GM19395 (cell line): Measurements from ENCODE around the gene CDCA7L.
"Not testable (repeated sequence)": the region's sequence is repeated elsewhere in the genome, so short reads cannot be mapped to it uniquely, and the experiment has no call there.

ENCODE experiments used
- ATAC-seq: cut with Tn5 transposase; IDR thresholded peaks from one replicate; pipeline ENCODE4 v1.9.1; 2021; ENCODE audit warnings: mild to moderate bottlenecking, moderate library complexity; ENCODE audit not compliant: unreplicated experiment

Gene CDCA7L

DNA sequence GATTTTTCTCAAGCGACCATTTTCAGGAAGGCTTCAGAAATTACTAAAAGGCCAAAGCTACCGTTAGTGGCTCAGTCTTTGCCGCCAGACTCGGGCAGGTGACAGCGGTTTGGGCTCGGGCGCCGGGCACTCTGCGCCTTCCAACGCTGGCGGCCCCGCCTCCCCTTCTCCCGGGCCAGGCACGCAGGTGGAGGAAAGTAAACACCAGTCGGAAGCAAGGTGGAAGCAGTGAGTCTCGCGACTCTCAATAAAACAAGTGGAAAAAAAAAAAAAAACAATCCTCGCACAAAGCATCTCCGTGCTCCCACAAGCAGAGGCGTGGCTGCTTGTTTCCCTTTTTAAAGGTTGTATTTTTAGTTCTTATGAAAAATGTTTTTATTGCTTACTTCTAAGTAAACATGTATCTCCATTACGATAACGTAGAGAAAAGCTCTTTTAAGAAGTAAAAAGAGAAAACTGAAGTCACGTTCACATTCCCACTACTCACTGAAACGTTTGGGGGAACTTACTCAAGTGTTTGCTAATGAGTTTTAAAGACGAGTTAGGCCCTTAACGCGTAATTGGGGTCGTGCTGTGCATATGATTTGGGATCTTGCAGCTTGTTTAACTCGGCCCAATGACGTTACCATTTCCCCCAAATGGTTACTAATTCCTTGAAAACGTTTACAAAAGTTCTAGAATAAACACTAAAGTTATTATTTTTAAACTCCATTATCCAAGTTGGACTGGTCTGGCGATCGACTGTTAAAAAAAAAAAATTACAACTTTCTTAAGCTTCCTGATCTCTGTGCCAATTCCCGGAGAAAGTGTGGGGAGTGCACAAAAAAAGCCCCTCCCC, 864 bp downstream of the CDCA7L start:
- ATAC-seq: no peak

GRCh38 chr7:21943436-21943835, 2.3 kb downstream of the CDCA7L start:
- no peak for ATAC-seq

DNA sequence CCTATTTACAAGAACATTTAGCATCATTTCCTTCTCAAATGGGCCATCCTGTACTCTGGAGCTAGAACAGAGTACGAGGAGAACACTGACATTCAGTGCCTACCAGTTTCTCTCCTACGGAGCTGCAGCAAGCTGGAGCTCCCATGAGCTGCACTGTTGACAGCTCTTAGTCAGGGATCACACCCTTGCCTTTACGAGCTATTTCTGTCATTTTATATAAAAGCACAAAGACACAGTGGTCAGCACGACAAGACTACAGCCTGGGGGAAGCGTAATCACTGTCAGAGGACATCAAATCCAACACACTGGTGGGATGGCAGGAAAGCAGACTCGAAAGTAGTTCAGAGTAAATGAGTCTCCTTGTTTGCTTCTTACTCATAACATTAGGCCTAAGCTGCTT, 2.7 kb downstream of the CDCA7L start:
- ATAC-seq: no peak

GRCh38 chr7:21941611-21942141, 4.0 kb downstream of the CDCA7L start:
- peak; percentile 14 for ATAC-seq

DNA sequence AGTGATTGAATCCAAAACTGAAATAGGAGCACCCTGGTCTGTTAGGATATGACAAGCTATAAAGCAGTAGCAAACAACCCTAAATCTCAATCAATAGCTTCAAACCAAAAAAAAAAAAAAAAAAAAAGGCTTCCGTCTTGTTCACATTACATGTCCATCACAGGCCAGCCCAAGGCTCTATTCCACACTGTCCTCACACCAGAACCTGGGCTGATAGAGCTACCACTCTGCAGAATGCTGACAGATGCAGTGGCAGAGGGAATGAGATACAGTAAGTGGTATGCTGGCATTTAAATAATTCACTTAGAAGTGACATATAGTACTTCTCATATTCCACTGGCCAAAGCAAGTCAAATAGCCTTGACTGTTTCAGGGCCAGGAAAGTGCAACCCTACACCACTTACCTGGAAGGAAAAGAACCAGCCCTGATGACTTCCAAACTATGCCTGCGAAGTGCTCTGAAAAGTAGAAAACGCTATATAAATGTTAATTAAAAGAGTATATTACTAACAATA, 5.8 kb downstream of the CDCA7L start:
- ATAC-seq: no peak

- peak; percentile 75 for ATAC-seq
These were observed 6.4 kb downstream of the CDCA7L start for GRCh38 chr7:21939136-21939857.

DNA sequence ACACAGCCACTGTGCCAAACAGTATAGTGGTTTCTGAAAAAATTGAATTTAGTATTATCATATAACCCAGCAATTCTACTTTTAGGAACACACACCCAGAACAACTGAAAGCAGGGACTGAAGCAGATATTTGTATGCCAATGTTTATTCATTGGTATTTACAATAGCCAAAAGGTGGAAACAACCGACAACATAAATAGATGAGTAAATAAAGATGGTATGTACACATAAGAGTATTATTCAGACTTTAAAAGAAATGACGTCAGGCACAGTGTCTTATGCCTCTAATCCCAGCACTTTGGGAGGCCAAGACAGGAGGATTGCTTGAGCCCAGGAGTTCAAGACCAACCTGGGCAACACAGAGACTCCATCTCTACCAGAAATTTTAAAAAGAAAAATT, 7.2 kb downstream of the CDCA7L start:
- ATAC-seq: no peak

DNA sequence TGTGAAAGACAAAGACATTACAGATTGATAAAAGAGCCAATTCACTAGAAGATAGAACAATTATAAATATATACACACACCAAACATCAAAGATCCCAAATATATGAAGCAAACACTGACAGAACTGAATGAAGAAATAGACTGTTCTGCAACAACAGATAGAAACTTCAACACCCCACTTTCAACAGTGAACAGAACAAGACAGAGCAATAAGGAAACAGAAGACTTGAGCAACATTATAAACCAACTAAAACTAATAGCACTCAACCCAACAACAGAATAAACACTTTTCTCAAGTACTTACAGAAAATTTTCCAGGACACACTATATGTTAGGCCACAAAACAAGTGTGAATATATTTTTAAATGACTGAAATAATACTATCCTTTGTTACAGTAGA, 10.9 kb downstream of the CDCA7L start:
- no peak for ATAC-seq

DNA sequence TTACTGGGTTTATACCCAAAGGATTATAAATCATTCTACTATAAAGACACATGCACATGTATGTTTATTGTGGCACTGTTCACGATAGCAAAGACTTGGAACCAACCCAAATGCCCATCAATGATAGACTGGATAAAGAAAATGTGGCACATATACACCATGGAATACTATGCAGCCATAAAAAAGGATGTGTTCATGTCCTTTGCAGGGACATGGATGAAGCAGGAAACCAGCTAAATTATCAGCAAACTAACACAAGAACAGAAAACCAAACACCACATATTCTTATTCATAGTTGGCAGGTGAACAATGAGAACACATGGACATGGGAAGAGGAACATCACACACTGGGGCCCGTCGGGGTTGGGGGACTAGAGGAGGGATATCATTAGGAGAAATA, 12.4 kb downstream of the CDCA7L start:
- not testable (repeated sequence) for ATAC-seq

GRCh38 chr7:21927693-21928092, 18.0 kb downstream of the CDCA7L start:
- no peak for ATAC-seq

DNA sequence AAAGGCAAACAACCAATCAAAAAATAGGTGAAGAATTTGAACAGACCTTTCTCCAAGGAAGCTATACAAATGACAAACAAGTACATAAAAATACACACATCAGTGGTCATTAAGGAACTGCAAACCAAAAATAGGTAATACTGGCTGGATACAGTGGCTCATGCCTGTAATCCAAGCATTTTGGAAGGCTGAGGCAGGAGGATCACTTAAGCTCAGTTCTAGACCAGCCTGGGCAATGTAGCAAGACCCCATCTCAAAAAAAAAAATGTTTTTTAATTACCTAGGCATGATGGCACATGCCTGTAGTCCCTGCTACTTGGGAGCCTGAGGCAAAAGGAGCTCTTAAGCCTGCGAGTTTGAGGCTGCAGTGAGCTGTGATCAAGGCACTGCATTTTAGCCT, 19.3 kb downstream of the CDCA7L start:
- no peak for ATAC-seq

DNA sequence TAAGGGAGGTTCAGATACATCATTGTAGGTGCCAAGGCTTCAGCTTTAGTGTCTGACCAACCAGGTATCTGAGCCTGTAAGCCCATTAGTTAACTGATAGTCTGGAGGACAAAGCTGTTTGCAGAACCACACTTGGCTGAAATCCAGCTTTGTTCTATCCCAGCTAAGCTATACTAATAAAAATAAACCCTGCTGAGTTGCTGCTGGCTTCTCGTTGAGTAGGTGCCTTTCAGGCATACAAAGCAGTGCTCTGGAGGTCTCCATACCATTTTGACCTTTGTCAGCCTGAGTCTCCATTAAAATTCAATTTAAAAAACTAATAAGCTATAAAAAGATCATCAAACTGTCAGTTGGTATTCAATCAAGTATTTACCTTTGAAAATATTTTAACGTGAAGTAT, 22.0 kb downstream of the CDCA7L start:
- no peak for ATAC-seq

DNA sequence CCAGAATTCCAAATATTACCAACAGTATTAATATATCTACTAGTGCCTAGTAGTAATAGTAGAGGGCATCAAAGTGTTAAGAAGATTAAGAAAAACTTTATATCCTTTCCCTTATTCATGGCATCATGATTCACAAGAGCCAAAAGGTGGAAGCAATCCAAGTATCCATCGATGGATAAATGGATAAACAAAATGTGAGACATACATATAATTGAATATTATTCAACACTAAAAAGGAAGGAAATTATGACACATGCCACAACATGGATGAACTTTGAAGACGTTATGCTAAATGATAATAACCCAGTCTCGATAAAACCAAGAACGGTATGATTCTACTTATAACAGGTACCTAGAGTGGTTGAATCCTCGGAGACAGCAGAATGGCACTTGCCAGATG, 23.1 kb downstream of the CDCA7L start:
- no peak for ATAC-seq

DNA sequence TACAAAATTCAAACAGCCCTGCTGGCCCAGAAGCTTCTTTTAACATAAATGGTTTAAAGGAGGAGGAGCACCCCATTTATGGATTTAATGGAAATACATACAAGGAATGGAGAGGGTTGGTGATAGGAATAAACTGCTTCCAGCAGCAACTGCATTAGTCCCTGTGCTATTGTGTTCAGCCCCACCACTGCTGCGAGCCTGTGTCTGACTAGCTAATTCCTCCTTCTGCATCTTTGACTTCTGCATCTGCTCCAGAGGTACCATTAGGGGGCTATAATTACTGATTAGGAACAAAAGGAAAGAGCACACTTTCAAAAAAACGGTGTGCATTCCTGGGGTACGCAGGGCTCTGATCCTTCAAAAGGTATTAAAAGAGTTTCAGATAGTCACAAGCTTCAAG, 24.8 kb downstream of the CDCA7L start:
- ATAC-seq: no peak

- no peak for ATAC-seq
These were observed 27.5 kb downstream of the CDCA7L start for GRCh38 chr7:21918216-21918615.

- ATAC-seq: no peak
These were observed 29.1 kb downstream of the CDCA7L start for GRCh38 chr7:21916629-21917028.

DNA sequence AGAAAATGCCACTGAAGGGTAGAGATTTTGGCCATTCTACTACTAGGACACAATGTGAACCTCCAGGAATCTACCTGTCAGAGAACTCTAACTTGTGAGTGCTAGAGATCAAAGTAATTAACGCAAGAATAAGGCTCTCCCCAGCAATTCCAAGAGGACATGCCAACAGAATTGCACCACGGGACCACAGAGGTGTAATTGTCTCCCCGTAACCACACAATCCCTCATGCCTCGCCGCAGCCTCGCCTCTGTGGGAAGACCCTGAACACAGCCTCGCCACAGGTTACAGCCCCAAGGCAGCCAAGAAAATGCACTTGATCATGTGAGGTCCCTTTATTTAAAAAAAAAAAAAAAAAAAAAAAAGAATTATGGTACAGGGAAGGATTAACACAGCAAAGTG, 29.5 kb downstream of the CDCA7L start:
- ATAC-seq: no peak

DNA sequence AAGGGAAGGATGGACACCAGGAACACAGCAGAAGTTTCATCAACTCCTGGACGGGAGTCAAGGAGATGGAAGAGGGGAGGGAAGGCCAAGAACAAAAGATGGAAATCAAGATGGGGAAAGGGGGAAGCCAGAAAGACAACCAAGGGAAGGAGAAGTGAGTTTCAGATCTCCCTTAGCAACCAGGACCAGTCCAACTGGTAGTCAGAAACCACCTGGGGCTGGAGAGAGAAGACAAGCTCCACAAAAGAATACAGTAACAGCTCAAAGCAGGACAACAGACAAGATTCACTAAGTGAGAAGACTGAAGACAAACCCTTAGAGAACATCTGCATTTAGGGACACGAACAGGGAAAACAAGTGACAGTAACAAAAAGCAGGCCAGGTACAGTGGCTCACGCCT, 30.6 kb downstream of the CDCA7L start:
- no peak for ATAC-seq

DNA sequence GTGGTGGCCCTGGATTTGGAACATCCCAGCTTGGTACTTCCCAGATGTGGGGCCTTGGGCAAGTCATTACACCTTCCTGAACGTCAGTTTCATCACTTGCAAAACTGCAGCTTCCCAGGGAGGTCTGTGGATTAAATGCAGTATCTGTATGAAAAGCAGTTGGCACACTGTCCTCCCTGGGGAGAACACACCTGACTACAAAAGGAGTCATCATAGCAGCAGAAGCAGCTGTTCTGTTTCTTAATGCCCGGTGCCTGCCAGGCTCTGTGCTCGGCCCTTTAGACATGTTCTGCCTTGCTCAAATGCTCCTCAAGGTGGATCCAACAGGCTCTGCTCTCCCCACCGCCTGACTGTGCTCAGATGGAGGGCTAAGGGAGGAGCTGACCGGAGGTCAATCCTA, 31.0 kb downstream of the CDCA7L start:
- no peak for ATAC-seq

GRCh38 chr7:21912931-21913780, 32.5 kb downstream of the CDCA7L start:
- ATAC-seq: no peak

GRCh38 chr7:21912305-21912704, 33.4 kb downstream of the CDCA7L start:
- ATAC-seq: no peak
